Measurements from ENCODE around the gene SPATA32. TPM values are rescaled to one million over a fixed set of nuclear protein-coding genes. Genes with fewer than 3 reads are reported as not detected.
A peak's percentile ranks its signal among the peaks of the same experiment; 100 is the strongest.

SPATA32 gene
- total and polyA plus RNA-seq, 7 donors = 0.11 TPM; not detected in 6

GRCh38 chr17:45290269-45290765 lies 28.4 kb upstream of the SPATA32 start:
- H3K9me3 ChIP-seq = no peaks in the 10 kb centered on the region
- intact Hi-C loops (cut with DNase I) = no loop called here
- ATAC-seq (no peak), DNase-seq (peak in 1 of 2 donors; percentile 37)
- peak overlapping the region; percentile 22 for H3K4me3 ChIP-seq
- 55 to 74% (median 57%) methylated on average over 11 of the region's 11 CpGs for WGBS, 3 donors
- no peaks in the 10 kb centered on the region for H3K27me3 ChIP-seq (ENCODE audit: insufficient read depth in 3 of 3, low read length in 2 of 3)
- TF ChIP-seq CTCF (IDR thresholded peaks at IDR 0.05) = no peak
- H3K4me1 ChIP-seq = peaks cover 87% of the 10 kb centered on the region
- peaks cover 3 to 51% of the 10 kb centered on the region in 2 donors for H3K36me3 ChIP-seq (ENCODE audit: insufficient read depth in 1 of 2, low read depth in 1 of 2)
- peak overlapping the region; percentile 96 for H3K27ac ChIP-seq

- no peak for TF ChIP-seq CTCF (IDR thresholded peaks at IDR 0.05)
- peak overlapping the region; percentile 22 for H3K4me3 ChIP-seq
- H3K27ac ChIP-seq = peak overlapping the region; percentile 96
- no peaks in the 10 kb centered on the region for H3K9me3 ChIP-seq
- 43 to 63% (median 50%) methylated on average over 15 of the region's 15 CpGs for WGBS, 3 donors
- intact Hi-C loops (cut with DNase I) = loop anchor here in 1 of 2 donors (2.0 kb wide), 1 partner anchor 23 kb away; no protein-coding TSS in a partner anchor
- no peaks in the 10 kb centered on the region for H3K27me3 ChIP-seq (ENCODE audit: insufficient read depth in 3 of 3, low read length in 2 of 3)
- ATAC-seq (no peak), DNase-seq (peak in 1 of 2 donors; percentile 51)
- H3K4me1 ChIP-seq = peaks cover 87% of the 10 kb centered on the region
- peaks cover 3 to 57% of the 10 kb centered on the region in 2 donors for H3K36me3 ChIP-seq (ENCODE audit: insufficient read depth in 1 of 2, low read depth in 1 of 2)
Measured at GRCh38 chr17:45289301-45290268, 27.7 kb upstream of the SPATA32 start.

- Histone ChIP-seq H3K27ac (peak overlapping the region; percentile 96), H3K36me3 (ENCODE audit: insufficient read depth in 1 of 2, low read depth in 1 of 2) (peaks cover 3 to 65% of the 10 kb centered on the region in 2 donors), H3K27me3 (ENCODE audit: insufficient read depth in 3 of 3, low read length in 2 of 3) (no peaks in the 10 kb centered on the region), H3K4me3 (peak overlapping the region; percentile 22), H3K9me3 (no peaks in the 10 kb centered on the region), H3K4me1 (peaks cover 87% of the 10 kb centered on the region)
- intact Hi-C loops (cut with DNase I) = loop anchor here in 1 of 2 donors (2.0 kb wide), 1 partner anchor 24 kb away; no protein-coding TSS in a partner anchor
- TF ChIP-seq CTCF (IDR thresholded peaks at IDR 0.05) = no peak
- DNase-seq (peak in 1 of 2 donors; percentile 63), ATAC-seq (peak in 1 of 4 donors; percentile 33)
- WGBS, 3 donors = 21 to 38% (median 29%) methylated on average over 10 of the region's 10 CpGs
Measured at GRCh38 chr17:45288825-45289224, 26.9 kb upstream of the SPATA32 start.

- peak overlapping the region; percentile 24 for H3K4me3 ChIP-seq
- peak overlapping the region; percentile 96 for H3K27ac ChIP-seq
- DNase-seq (peak in 1 of 2 donors; percentile 59), ATAC-seq (no peak)
- TF ChIP-seq CTCF (IDR thresholded peaks at IDR 0.05) = no peak
- intact Hi-C loops (cut with DNase I) = loop anchor here in 1 of 2 donors (2.0 kb wide), 1 partner anchor 25 kb away; no protein-coding TSS in a partner anchor
- peaks cover 88% of the 10 kb centered on the region for H3K4me1 ChIP-seq
- peaks cover 3 to 74% of the 10 kb centered on the region in 2 donors for H3K36me3 ChIP-seq (ENCODE audit: insufficient read depth in 1 of 2, low read depth in 1 of 2)
- 47 to 56% (median 50%) methylated on average over 10 of the region's 10 CpGs for WGBS, 3 donors
- H3K9me3 ChIP-seq = no peaks in the 10 kb centered on the region
- no peaks in the 10 kb centered on the region for H3K27me3 ChIP-seq (ENCODE audit: insufficient read depth in 3 of 3, low read length in 2 of 3)
Measured at GRCh38 chr17:45287526-45288500, 25.9 kb upstream of the SPATA32 start.

All from psoas muscle (tissue), 8 donors.